Epidermal melanocyte (primary cell): ENCODE data around the gene MRPL54.
"Not testable (repeated sequence)": the region's sequence is repeated elsewhere in the genome, so short reads cannot be mapped to it uniquely, and the experiment has no call there.

ENCODE experiments used
- DNase-seq: peaks from one replicate; pipeline ENCODE4 v3.0.0; 2011; ENCODE audit warnings: low spot score; ENCODE audit not compliant: insufficient read length

Gene MRPL54

DNA sequence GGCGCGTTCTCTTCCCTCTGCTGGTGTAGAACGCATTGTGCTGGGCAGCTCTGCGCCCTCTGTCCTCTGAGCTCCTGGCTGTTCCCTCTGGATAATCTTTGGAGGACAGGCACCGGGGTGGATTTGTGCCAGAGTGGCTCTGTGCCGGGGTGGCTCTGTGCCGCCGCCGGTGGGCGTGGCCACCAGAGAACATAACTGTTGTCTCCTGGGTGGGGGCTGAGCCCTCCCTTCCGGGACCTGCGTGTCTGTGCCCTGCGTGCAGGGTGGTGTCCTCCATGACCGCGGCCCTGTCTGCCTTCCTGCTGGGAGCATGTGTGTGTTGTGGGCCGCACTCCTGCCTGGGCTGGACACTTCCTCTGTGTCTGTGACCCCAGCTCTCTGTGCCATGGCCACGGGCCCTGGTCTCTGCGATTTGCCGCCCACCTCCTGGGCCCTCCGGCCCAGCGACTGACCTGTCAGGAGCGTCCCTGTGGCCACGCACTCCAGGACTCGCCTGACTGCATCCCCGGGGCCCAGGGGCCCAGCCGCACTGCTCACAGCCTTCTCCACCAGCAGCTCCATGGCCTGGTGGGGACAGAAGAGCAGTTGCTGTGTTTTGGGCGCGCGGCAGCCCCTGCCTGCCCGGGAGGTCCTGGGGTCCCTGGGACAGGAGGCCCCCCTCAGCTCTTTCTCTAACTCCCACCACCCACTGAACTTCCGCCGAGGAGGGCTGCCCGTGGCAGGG is 46.1 kb downstream of the MRPL54 start:
- no peak for DNase-seq

DNA sequence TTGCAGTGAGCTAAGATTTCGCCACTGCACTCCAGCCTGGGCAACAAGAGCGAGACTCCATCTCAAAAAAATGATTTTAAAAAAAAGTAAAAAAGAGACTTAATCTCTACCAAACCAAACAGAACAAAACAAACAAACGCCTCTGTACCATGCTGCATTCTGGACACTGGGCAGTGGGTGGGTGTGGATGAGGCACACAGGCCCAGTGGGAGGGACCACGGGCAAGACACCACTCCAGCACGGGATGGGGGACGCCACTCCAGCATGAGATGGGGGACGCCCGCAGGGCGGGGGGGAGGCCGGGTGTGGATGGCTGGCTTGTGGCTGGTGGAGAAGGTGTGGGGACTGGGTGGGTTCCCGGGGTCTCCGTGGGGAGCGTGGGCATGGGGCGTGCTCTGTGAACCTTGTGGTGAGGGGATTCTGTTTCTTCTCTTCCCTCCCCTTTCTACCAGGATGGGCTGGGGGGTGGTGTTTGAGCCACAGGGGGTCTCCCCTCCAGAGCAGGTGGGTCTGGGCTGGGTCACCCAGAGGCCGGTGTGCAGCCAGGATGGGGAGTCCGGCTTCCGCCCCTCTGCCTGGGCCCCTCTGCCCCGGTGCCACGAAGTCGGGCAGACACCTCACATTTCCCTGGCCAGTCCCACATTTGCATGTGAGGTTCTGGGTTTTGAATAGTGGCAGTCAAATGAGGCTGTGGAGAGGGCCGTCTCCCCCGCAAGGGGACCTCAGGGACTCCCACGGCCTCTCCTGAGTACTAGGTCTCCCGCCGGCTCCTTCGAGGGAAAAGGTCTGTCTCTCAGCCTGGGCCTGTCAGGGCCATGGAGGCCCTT is 47.6 kb downstream of the MRPL54 start:
- DNase-seq, result no peak

DNA sequence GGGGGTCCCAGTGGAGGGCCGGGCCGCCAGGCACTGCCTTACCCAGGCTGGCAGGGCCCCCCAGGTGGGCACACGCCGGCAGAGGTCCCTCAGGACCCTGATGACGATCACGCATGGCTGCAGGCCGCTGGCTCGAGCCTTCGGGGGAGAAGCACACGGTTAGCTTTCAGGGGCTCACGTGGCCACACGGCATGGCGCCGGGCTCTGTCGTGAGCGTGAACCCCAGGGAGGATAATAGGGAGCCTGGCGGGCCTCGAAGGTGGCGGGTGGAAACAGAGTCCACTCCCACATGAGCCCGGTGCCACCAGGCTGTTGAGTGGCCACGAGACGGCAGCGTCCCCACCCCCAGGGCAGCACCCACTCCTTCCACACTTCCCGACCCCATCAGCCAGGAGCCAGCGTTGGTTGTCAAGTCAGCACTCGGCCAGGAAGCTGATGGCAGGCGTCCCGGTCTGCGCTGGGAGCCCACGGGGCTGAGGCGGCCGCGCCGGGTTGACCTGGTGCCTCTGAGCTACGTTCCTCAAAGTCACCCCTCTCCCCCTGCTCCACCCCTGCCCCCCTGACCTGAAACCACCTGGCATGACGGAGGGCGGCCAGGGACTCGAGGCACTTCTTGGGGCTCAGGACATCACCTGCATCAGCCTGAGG is 48.4 kb downstream of the MRPL54 start:
- no peak for DNase-seq

DNA sequence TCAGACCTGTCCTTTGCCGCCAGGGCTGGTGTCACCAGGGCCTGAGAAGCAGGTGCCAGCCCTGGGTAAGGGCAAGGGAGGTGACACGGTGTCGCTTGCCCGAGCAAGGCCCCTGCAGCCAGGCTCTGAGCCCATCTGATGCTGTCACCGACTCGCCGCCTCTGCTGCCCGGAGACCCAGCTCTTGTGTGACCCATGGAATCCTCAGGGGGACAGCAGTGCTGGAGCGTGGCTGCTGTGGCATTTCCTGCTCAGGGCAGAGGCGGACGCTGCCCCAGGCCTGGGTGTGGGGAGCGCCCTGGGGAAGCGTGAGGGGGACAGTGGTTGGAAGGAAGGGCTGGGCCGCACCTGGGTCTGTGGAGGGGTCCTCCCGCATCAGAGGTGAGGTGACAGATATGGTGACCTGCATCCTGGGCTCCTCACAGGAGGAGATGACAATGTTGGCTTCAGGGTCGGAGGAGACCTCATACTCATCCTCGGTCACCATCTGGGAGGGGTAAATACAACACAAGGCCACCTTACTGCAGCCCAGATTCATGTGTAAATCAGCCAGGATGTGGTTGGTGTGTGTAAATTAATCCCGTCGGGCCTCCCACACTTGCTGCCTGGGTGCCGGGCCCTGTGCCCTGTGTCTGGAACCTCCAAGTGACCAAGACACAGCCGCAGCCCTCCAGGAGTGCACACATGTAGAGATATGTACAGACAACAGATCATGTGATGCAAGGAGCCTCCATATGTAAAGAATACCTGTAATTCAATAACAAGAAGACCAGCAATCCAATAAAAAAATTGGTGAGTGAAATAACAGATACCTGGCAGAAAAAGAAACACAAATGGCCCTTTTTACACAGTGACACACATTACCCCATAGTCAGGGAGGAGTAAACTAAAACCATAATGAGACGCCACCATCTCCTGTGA is 51.3 kb downstream of the MRPL54 start:
- no peak for DNase-seq

DNA sequence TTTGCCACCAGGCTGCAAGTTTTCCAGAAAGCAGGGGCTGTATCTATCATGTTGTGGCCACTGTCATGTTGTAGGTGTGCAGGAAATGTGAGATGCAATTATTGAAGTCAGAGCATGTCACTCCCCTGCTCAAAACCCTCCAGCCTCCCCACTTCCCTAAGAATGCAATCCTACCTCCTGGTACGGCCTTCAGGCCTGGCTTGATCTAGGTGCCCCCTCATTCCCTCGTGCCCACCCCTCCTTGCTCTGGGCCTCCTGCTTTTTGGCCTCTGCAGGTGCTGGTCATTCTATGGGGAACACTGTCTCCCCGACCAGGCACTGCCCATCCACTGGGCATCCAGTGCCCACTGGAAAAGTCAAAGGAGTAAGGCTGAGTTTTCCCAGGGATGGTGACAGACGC is 52.2 kb downstream of the MRPL54 start:
- DNase-seq, result no peak

DNA sequence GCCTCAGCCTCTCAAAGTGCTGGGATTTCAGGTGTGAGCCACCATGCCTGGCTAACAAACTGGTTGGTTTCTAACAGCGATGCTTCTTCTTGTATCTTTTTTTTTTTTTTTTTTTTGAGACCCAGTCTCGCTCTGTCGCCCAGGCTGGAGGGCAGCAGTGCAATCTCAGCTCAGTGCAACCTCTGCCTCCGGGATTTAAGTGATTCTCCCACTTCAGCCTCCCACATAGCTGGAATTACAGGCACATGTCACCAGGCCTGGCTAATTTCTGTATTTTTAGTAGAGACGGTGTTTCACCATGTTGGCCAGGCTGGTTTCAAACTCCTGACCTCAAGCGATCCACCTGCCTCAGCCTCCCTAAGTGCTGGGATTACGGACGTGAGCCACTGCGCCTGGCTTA is 53.7 kb downstream of the MRPL54 start:
- not testable (repeated sequence) for DNase-seq

DNA sequence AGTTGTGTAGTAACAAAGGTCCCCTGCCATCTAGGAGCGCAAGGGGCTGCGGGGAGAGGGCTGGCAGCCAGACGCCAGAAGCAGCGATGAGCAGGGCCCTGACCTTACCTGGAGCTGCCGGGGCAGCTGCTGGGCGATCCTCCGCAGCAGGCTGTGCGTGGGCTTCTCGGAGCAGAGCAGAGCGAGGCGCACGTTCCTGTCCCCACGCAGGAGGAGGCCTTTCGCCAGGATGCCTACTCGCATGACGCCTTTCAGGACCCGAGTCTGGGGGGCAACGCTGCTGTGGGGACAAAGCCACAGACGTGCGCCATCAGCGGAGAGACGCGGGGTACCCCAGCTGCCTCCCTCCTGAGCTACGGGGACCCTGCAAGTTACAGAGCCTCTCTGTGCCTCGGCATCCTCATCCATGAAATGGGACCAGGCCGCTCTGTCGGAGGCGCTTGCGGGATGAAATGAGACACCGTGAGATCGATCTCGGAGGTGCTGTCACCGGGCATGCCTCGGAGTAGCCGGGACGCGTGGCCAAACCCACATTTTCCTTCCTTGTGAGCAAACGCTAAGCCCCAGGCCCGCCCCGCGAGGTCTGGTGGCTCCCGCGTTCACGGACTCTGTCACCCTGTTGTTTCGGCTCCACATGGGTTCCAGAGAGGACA is 54.2 kb downstream of the MRPL54 start:
- DNase-seq, result no peak
